ENCODE measurements around the gene FAM131A. TPM values are rescaled to one million over a fixed set of nuclear protein-coding genes. Genes with fewer than 3 reads are reported as not detected.

Gene FAM131A
- total and polyA plus RNA-seq, 9 of the 15 experiments (the other 6 are each of a cell fraction or from before 2014, with no cell fraction given) = 0.48 to 11.1 (median 4.3) TPM

- Histone ChIP-seq H3K27me3 (ENCODE audit: control insufficient read depth in 2 of 2, insufficient read depth in 2 of 2, low read length in 2 of 2) (no peaks in the 10 kb centered on the region), H3K4me2 (ENCODE audit: insufficient read depth, low read length) (no peak overlapping the region), H3K4me3 (no peak overlapping the region), H3K4me1 (replicated peaks in 1 of 2; ENCODE audit: control insufficient read depth in 2 of 2, insufficient read depth in 2 of 2, low read length in 2 of 2) (peaks cover 0 to 3% of the 10 kb centered on the region in 2 experiments; a peak in 3 of 5 replicates), H2AFZ (ENCODE audit: low read depth, low read length) (no peak overlapping the region), H3K9me3 (replicated peaks; ENCODE audit: control insufficient read depth, insufficient read depth, low read depth, low read length) (no peaks in the 10 kb centered on the region), H4K20me1 (replicated peaks; ENCODE audit: control insufficient read depth, insufficient read depth, low read length) (0 out of 2 replicates have a peak, but pooled peaks cover 5% of the 10 kb centered on the region), H3K79me2 (ENCODE audit: control insufficient read depth, insufficient read depth, low read length) (no peaks in the 10 kb centered on the region), H3K27ac (ENCODE audit: extremely low read depth, low read depth, low read length) (no peak overlapping the region), H3K9ac (ENCODE audit: insufficient read depth in 1 of 2, low read depth in 2 of 2, low read length in 2 of 2) (no peak overlapping the region), H3K36me3 (ENCODE audit: control insufficient read depth, insufficient read depth, low read length) (peaks cover 58% of the 10 kb centered on the region), H3K9me1 (ENCODE audit: control insufficient read depth, insufficient read depth, low read length) (no peaks in the 10 kb centered on the region)
- in situ Hi-C loops (cut with MboI) = no loop called here
- FAIRE-seq (no peak), DNase-seq (ENCODE audit: extremely low read depth in 1 of 4, low spot score in 3 of 4) (peak in 1 of 4 experiments; percentile 27), ATAC-seq (peak; percentile 68)
- WGBS (ENCODE audit: insufficient coverage, low coverage, missing lambda C conversion rate) = 53% methylated on average over 6 of the region's 7 CpGs
- CTCF ChIA-PET (ENCODE audit: low intra/inter-chr PET ratio) = no interaction called here
- TF ChIP-seq BCOR (IDR thresholded peaks at IDR 0.05) (no peak), EZH2 (IDR thresholded peaks at IDR 0.05; ENCODE audit: borderline replicate concordance, low read depth, low read length) (no peak), EGR1 (conservative IDR thresholded peaks at IDR 0.05) (no peak), GATA2 (CRISPR knock-in tag; IDR thresholded peaks at IDR 0.05) (0 out of 2 replicates have a peak, but pooled peaks have one; percentile 41), HDGF (IDR thresholded peaks at IDR 0.05) (no peak), ERF (CRISPR knock-in tag; IDR thresholded peaks at IDR 0.05) (no peak), NR3C1 (CRISPR knock-in tag; IDR thresholded peaks at IDR 0.05) (no peak), ZNF639 (CRISPR knock-in tag; conservative IDR thresholded peaks at IDR 0.05 in 1 of 2, IDR thresholded peaks at IDR 0.05 in 1 of 2) (no peak), SNRNP70 (optimal IDR thresholded peaks at IDR 0.05; ENCODE audit: low read depth, low read length) (no peak), PCBP2 (IDR thresholded peaks at IDR 0.05; ENCODE audit: low read depth, low read length, poor library complexity, severe bottlenecking) (no peak)
- TF ChIP-seq, protein P1, sequence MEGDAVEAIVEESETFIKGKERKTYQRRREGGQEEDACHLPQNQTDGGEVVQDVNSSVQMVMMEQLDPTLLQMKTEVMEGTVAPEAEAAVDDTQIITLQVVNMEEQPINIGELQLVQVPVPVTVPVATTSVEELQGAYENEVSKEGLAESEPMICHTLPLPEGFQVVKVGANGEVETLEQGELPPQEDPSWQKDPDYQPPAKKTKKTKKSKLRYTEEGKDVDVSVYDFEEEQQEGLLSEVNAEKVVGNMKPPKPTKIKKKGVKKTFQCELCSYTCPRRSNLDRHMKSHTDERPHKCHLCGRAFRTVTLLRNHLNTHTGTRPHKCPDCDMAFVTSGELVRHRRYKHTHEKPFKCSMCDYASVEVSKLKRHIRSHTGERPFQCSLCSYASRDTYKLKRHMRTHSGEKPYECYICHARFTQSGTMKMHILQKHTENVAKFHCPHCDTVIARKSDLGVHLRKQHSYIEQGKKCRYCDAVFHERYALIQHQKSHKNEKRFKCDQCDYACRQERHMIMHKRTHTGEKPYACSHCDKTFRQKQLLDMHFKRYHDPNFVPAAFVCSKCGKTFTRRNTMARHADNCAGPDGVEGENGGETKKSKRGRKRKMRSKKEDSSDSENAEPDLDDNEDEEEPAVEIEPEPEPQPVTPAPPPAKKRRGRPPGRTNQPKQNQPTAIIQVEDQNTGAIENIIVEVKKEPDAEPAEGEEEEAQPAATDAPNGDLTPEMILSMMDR (IDR thresholded peaks at IDR 0.05 in 2 of 3, conservative IDR thresholded peaks at IDR 0.05 in 1 of 3; ENCODE audit: insufficient read depth in 2 of 3, low read depth in 1 of 3, low read length in 3 of 3) = peak in 2 of 3 experiments; percentile 36 to 37; a peak in 2 of 6 replicates
- TF ChIP-seq, protein P2, sequence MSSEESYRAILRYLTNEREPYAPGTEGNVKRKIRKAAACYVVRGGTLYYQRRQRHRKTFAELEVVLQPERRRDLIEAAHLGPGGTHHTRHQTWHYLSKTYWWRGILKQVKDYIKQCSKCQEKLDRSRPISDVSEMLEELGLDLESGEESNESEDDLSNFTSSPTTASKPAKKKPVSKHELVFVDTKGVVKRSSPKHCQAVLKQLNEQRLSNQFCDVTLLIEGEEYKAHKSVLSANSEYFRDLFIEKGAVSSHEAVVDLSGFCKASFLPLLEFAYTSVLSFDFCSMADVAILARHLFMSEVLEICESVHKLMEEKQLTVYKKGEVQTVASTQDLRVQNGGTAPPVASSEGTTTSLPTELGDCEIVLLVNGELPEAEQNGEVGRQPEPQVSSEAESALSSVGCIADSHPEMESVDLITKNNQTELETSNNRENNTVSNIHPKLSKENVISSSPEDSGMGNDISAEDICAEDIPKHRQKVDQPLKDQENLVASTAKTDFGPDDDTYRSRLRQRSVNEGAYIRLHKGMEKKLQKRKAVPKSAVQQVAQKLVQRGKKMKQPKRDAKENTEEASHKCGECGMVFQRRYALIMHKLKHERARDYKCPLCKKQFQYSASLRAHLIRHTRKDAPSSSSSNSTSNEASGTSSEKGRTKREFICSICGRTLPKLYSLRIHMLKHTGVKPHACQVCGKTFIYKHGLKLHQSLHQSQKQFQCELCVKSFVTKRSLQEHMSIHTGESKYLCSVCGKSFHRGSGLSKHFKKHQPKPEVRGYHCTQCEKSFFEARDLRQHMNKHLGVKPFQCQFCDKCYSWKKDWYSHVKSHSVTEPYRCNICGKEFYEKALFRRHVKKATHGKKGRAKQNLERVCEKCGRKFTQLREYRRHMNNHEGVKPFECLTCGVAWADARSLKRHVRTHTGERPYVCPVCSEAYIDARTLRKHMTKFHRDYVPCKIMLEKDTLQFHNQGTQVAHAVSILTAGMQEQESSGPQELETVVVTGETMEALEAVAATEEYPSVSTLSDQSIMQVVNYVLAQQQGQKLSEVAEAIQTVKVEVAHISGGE (CRISPR knock-in tag; IDR thresholded peaks at IDR 0.05) = no peak
- BruUV-seq (replicated peaks) = TSS peak; percentile 36
- POLR2A ChIA-PET = interaction anchor here (0.7 kb wide), 1 partner anchor 9 kb away, joined by 3 read pairs; no protein-coding TSS in a partner anchor
- intact Hi-C loops (cut with micrococcal nuclease) = no loop called here
Measured at GRCh38 chr3:184308744-184309143, 28.7 kb upstream of the FAM131A start.
